Choroid plexus epithelial cell (primary cell): ENCODE data around the gene ZEB2.

Source experiments
- DNase-seq: peaks from one replicate; pipeline ENCODE4 v3.0.0-alpha.2; 2010; ENCODE audit warnings: low read depth
- H3K4me3 ChIP-seq: 2 replicates; pipeline ENCODE4 v1.5.1; 2011; ENCODE audit warnings: low read depth, mild to moderate bottlenecking, control low read depth, low read length, moderate library complexity
- TF ChIP-seq, protein P1 (sequence below): conservative IDR thresholded peaks from 2 replicates; pipeline ENCODE4 v1.5.1; 2011; ENCODE audit warnings: low read depth, mild to moderate bottlenecking, control low read depth, inconsistent platforms, low read length, moderate library complexity

The ZEB2 gene

DNA sequence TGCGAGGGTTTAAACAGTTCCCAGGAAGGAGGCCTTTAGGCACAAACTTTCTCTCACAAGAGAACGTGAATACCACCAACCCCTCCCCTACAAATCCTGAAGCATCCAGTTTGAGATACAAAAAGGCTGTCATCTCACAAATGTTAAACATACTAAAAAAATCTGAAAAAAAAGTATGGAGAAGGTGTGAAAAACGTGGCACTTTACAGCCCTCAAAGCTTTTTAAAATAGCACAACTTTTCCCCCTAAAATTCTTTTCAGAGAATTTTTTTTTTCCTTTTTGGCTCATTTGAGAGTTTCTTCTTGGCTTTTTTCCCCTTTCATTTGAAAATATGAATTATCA, 10.1 kb downstream of the ZEB2 start:
- TF ChIP-seq, protein P1, sequence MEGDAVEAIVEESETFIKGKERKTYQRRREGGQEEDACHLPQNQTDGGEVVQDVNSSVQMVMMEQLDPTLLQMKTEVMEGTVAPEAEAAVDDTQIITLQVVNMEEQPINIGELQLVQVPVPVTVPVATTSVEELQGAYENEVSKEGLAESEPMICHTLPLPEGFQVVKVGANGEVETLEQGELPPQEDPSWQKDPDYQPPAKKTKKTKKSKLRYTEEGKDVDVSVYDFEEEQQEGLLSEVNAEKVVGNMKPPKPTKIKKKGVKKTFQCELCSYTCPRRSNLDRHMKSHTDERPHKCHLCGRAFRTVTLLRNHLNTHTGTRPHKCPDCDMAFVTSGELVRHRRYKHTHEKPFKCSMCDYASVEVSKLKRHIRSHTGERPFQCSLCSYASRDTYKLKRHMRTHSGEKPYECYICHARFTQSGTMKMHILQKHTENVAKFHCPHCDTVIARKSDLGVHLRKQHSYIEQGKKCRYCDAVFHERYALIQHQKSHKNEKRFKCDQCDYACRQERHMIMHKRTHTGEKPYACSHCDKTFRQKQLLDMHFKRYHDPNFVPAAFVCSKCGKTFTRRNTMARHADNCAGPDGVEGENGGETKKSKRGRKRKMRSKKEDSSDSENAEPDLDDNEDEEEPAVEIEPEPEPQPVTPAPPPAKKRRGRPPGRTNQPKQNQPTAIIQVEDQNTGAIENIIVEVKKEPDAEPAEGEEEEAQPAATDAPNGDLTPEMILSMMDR = no peak
- no peak for DNase-seq
- H3K4me3 ChIP-seq = no peak overlapping the region

DNA sequence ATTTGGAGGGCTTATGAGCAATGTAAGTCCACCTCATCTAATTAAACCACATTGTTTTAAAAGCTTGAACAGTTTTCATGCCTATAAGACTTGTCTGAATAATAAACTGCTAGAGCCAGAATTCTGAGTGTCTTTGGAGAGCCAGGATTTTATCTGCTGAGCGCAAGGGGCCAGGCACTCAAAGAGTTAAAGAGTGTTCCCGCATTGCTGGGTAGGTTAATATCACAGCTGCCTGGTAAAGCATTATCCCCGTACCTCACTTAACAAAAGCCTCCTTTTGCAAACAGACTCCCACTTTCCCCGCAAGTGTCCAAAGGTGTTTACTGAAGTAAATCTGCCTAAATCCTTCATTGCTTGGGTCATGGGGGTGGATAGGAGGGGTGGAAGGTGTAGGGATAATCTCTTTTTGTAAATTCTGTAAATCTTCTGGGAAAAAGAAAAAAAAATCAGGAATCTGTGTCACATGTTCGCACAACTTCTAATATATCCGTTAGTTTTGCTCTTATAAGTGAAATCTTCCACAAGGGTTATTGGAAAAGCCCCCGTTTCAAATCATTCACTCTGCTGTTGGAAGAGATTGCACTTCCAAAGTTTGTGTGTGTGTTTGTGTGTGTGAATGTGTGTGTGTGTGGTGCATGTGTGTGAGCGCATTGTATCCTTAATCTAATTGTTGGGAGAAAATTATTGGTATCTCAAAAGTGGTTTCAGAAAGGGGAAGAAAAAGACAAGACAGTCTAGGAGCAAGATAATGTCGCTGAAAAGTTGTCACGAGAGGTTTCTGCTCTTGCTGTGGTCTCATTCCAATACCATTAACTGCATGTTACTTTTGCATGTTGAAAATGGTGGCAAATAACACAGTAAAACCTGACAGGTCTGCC, 10.7 kb downstream of the ZEB2 start:
- TF ChIP-seq, protein P1 = no peak
- DNase-seq = no peak
- no peak overlapping the region for H3K4me3 ChIP-seq

DNA sequence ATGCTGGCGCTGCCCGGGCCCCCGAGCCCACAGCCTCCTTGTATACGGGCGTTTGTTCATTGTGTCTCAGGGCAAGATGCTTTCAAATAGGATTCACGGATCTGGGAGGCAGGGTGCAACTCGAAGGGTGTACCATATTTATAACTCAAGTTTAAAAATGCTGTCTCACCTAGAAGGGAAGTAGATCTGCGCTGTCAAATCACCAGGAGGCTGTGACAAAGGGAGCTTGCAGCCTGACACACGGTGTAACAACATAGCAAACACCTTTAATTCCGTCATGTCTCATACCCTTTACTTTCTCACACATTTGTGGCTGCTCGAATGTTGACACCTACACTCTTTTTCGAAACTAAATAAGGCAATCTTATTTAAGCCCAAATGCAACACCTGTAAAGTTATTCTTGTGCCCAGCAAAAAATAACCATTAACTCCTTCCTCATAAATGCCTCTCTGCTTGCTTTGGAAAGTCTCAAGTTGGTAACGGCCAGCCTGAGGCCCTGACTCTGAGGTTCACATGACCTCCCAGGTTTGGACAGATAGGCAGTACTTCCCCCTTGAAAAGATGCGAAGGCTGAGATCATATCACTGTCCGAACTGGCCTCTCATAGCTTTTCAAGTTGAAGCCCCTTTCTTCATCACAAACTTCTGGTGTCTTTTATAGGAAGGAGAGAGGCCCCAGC, 11.6 kb downstream of the ZEB2 start:
- no peak overlapping the region for H3K4me3 ChIP-seq
- TF ChIP-seq, protein P1 = no peak
- no peak for DNase-seq

- TF ChIP-seq, protein P1 = no peak
- DNase-seq = no peak
- no peak overlapping the region for H3K4me3 ChIP-seq
Observed at GRCh38 chr2:144507441-144508171, 12.3 kb downstream of the ZEB2 start.

DNA sequence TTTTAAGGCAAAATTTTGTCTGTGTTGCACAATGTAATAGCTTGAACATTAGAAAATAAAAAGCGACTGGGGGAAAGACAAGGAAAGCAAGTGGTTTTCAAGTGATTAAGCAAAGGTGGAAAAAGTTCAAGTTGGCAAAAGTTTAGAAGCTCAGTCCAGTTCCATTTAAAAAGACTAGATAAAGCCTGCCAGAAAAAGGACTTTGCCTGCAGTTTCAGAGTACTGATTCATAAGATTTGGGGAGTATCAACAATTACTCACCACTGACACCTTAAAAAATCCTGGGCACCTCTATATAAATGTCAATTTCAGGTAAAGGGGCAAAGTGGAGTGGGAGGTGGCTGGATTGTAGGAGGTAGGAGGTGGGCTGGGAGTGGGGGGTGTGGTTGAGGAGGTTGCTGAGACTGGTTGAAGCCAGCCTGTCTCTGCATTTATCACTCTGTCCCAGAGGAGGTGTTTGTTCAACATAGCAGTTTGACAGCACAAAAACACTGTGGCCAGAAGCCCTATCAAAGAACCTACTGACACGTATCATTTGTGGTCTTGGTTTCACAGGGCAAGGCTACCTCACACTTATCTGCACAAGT, 14.6 kb downstream of the ZEB2 start:
- no peak overlapping the region for H3K4me3 ChIP-seq
- TF ChIP-seq, protein P1 = no peak
- DNase-seq = no peak

DNA sequence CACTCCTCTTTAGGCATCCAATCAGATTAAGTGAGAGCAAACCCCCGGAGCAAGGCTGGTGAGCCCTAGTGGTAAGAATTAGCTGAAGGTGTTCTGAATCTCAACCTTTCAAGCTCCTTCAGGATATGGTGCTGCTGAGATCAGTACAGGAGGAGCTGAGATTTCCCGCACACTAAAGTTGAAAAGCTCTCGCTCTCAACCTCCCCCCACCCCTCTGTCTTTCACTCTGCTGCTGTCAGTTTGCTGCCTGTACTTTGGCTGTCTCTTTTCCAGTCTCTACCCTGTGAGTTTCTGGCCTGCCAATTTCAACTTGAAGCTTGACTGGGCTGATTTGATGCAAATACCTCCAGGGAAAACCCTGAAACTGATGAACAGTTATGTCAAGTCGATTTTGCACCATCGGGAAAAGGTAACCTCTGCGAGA, 15.7 kb downstream of the ZEB2 start:
- no peak overlapping the region for H3K4me3 ChIP-seq
- TF ChIP-seq, protein P1 = peak; percentile 42
- DNase-seq = no peak
